GM18517 (cell line): Measurements from ENCODE around the gene UBE2U.
A peak's percentile ranks its signal among the peaks of the same experiment; 100 is the strongest.
"Not testable (repeated sequence)": the region's sequence is repeated elsewhere in the genome, so short reads cannot be mapped to it uniquely, and the experiment has no call there.

Experiments used
- ATAC-seq: cut with Tn5 transposase; IDR thresholded peaks from one replicate; pipeline ENCODE4 v1.9.1; 2021; ENCODE audit warnings: mild to moderate bottlenecking, moderate library complexity; ENCODE audit not compliant: unreplicated experiment

Gene UBE2U

GRCh38 chr1:64187646-64188045 lies 15.8 kb upstream of the UBE2U start:
- ATAC-seq, result no peak

- ATAC-seq, result no peak
Measured at GRCh38 chr1:64192290-64192689, 11.1 kb upstream of the UBE2U start.

GRCh38 chr1:64194168-64195080 lies 9.0 kb upstream of the UBE2U start:
- no peak for ATAC-seq

GRCh38 chr1:64195081-64195395 lies 8.4 kb upstream of the UBE2U start:
- ATAC-seq, result no peak

GRCh38 chr1:64196074-64196870 lies 7.2 kb upstream of the UBE2U start:
- ATAC-seq, result no peak

- ATAC-seq, result no peak
Measured at GRCh38 chr1:64197076-64197475, 6.3 kb upstream of the UBE2U start.

GRCh38 chr1:64199154-64199553 lies 4.3 kb upstream of the UBE2U start:
- ATAC-seq, result no peak

GRCh38 chr1:64200064-64200463 lies 3.4 kb upstream of the UBE2U start:
- ATAC-seq, result no peak

GRCh38 chr1:64209221-64209620 lies 5.8 kb downstream of the UBE2U start:
- no peak for ATAC-seq

- ATAC-seq, result no peak
Measured at GRCh38 chr1:64212031-64212430, 8.6 kb downstream of the UBE2U start.

- no peak for ATAC-seq
Measured at GRCh38 chr1:64215576-64215975, 12.2 kb downstream of the UBE2U start.

- no peak for ATAC-seq
Measured at GRCh38 chr1:64220241-64220640, 16.8 kb downstream of the UBE2U start.

GRCh38 chr1:64223329-64224151 lies 20.1 kb downstream of the UBE2U start:
- ATAC-seq, result peak; percentile 78

GRCh38 chr1:64224236-64224635 lies 20.8 kb downstream of the UBE2U start:
- not testable (repeated sequence) for ATAC-seq

- ATAC-seq, result no peak
Measured at GRCh38 chr1:64228167-64228957, 24.9 kb downstream of the UBE2U start.

GRCh38 chr1:64229307-64229706 lies 25.9 kb downstream of the UBE2U start:
- no peak for ATAC-seq

GRCh38 chr1:64231153-64231552 lies 27.7 kb downstream of the UBE2U start:
- ATAC-seq, result no peak

GRCh38 chr1:64231654-64232053 lies 28.2 kb downstream of the UBE2U start:
- no peak for ATAC-seq

GRCh38 chr1:64234714-64235113 lies 31.3 kb downstream of the UBE2U start:
- no peak for ATAC-seq

GRCh38 chr1:64235181-64235580 lies 31.8 kb downstream of the UBE2U start:
- no peak for ATAC-seq
